NCI-H2081 (cell line): ENCODE data around the gene ATP6V0B.

ENCODE experiments used
- DNase-seq, 2 experiments: peaks; one replicate each; lab custom pipeline; 2025; lab: John Stamatoyannopoulos, UW

The ATP6V0B gene

GRCh38 chr1:43985984-43986595 lies 11.3 kb downstream of the ATP6V0B start:
- no peak for DNase-seq

- DNase-seq: no peak
These were observed 12.0 kb downstream of the ATP6V0B start for GRCh38 chr1:43986712-43987111.

- DNase-seq: no peak
These were observed 12.6 kb downstream of the ATP6V0B start for GRCh38 chr1:43987159-43987902.

- DNase-seq: no peak
These were observed 15.8 kb downstream of the ATP6V0B start for GRCh38 chr1:43990271-43991199.

- no peak for DNase-seq
These were observed 16.4 kb downstream of the ATP6V0B start for GRCh38 chr1:43991200-43991475.

GRCh38 chr1:43991476-43992231 lies 16.9 kb downstream of the ATP6V0B start, which contains the start of gene CCDC24:
Gene CCDC24, plus strand, starts transcription at chr1:43991599. Its CDS starts 280 bp downstream, at chr1:43991879.
- DNase-seq: peak; percentile 79 to 80

GRCh38 chr1:43992232-43992995 lies 17.7 kb downstream of the ATP6V0B start:
- DNase-seq: no peak

- DNase-seq: no peak
These were observed 18.6 kb downstream of the ATP6V0B start for GRCh38 chr1:43993206-43993914.

GRCh38 chr1:43994071-43994470 lies 19.3 kb downstream of the ATP6V0B start:
- DNase-seq: no peak

GRCh38 chr1:43994794-43995790 lies 20.3 kb downstream of the ATP6V0B start:
- DNase-seq: no peak

GRCh38 chr1:43995984-43996732 lies 21.4 kb downstream of the ATP6V0B start:
- DNase-seq: no peak

- no peak for DNase-seq
These were observed 22.0 kb downstream of the ATP6V0B start for GRCh38 chr1:43996733-43997115.

GRCh38 chr1:43997295-43997999 lies 22.7 kb downstream of the ATP6V0B start:
- DNase-seq: no peak

GRCh38 chr1:43998000-43998378 lies 23.2 kb downstream of the ATP6V0B start:
- DNase-seq: no peak

GRCh38 chr1:43999455-43999854 lies 24.7 kb downstream of the ATP6V0B start:
- no peak for DNase-seq

- DNase-seq: no peak
These were observed 25.4 kb downstream of the ATP6V0B start for GRCh38 chr1:44000122-44000665.

- DNase-seq: no peak
These were observed 27.4 kb downstream of the ATP6V0B start for GRCh38 chr1:44002165-44002564.
